Spleen (tissue), 7 donors: ENCODE data around the gene ABCG2.

Experiments
- POLR2A ChIP-seq, 3 donors: fragments of 450-650 bp; IDR thresholded peaks; one replicate each; pipeline ENCODE4 v1.5.1; 2017; ENCODE audit warnings: antibody characterized with exemption in 3 of 3, mild to moderate bottlenecking in 1 of 3
- TF ChIP-seq, protein P1 (sequence below), 11 experiments: fragments of 200-600 bp in 7 of 11; fragments of 450-650 bp in 4 of 11; sonication (generic) in 4 of 11; IDR thresholded peaks in 8 of 11; conservative IDR thresholded peaks in 3 of 11; 1 replicate in 7 of 11; 2 replicates in 4 of 11; pipeline versions ENCODE4 v1.4.0 to v1.8.0; 2016 to 2021; ENCODE audit warnings: antibody characterized with exemption in 11 of 11, inconsistent platforms in 4 of 11, mild to moderate bottlenecking in 1 of 11
- donor health status: DM: no; HTN: no; CAD: no; lungs with moderate emphysema.
- donor health status: DM: no; HTN: no; CAD: no.
- donor health status: DM: no; HTN: no; CAD: no.

- TF ChIP-seq, protein P1, sequence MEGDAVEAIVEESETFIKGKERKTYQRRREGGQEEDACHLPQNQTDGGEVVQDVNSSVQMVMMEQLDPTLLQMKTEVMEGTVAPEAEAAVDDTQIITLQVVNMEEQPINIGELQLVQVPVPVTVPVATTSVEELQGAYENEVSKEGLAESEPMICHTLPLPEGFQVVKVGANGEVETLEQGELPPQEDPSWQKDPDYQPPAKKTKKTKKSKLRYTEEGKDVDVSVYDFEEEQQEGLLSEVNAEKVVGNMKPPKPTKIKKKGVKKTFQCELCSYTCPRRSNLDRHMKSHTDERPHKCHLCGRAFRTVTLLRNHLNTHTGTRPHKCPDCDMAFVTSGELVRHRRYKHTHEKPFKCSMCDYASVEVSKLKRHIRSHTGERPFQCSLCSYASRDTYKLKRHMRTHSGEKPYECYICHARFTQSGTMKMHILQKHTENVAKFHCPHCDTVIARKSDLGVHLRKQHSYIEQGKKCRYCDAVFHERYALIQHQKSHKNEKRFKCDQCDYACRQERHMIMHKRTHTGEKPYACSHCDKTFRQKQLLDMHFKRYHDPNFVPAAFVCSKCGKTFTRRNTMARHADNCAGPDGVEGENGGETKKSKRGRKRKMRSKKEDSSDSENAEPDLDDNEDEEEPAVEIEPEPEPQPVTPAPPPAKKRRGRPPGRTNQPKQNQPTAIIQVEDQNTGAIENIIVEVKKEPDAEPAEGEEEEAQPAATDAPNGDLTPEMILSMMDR (IDR thresholded peaks at IDR 0.05 in 8 of 11, conservative IDR thresholded peaks at IDR 0.05 in 3 of 11): no peak
- no peak for TF ChIP-seq POLR2A (IDR thresholded peaks at IDR 0.05)
Observed at GRCh38 chr4:88109123-88109881, 49.1 kb downstream of the ABCG2 start.
